A549 (cell line): ENCODE measurements around the gene KRT77. TPM values are rescaled to one million over a fixed set of nuclear protein-coding genes. Genes with fewer than 3 reads are reported as not detected.

Experiments
- ATAC-seq, 2 experiments: fragments of 200-7000 bp in 1 of 2; fragments of >200 bp in 1 of 2; cut with Nextera tagmentation in 1 of 2; cut with Tn5 transposase in 1 of 2; 3 replicates each; pipeline versions ENCODE4 v1.8.0 to v1.9.1; 2018 to 2020; ENCODE audit warnings: mild to moderate bottlenecking in 1 of 2, moderate library complexity in 1 of 2
- CTCF ChIA-PET: fragments of 300-600 bp; sonication (Branson Sonifier 250); formaldehyde crosslinking; extraction: SDS; loops from one replicate; lab custom pipeline; 2021; ENCODE audit warnings: antibody characterized with exemption, inconsistent platforms; lab: Yijun Ruan, JAX
- POLR2A ChIA-PET: fragments of 350-600 bp; formaldehyde crosslinking; extraction: SDS; loops from one replicate; lab custom pipeline; 2021; ENCODE audit warnings: antibody characterized with exemption, inconsistent platforms; lab: Yijun Ruan, JAX
- DNase-seq, 2 experiments: peaks; one replicate each; pipeline versions ENCODE4 v3.0.0 to v3.0.0-alpha.2; 2011 to 2016; ENCODE audit warnings: low read depth in 1 of 2, low spot score in 1 of 2
- FAIRE-seq: peaks from 2 replicates; lab custom pipeline; 2011; peaks lifted over from hg19 to GRCh38; lab: Jason Lieb, UNC
- H3K27ac ChIP-seq, 2 experiments: fragments of >200 bp; sonication (Bioruptor Twin); formaldehyde crosslinking; 3 replicates each; pipeline ENCODE4 v1.5.1; 2016 to 2017
- H3K4me1 ChIP-seq: fragments of >200 bp; sonication (Bioruptor Twin); formaldehyde crosslinking; 3 replicates; pipeline ENCODE4 v1.6.1; 2016
- H3K4me2 ChIP-seq: fragments of >200 bp; sonication (Bioruptor Twin); formaldehyde crosslinking; 3 replicates; pipeline ENCODE4 v1.6.1; 2016
- H3K4me3 ChIP-seq: fragments of >200 bp; sonication (Bioruptor Twin); formaldehyde crosslinking; 3 replicates; pipeline ENCODE4 v1.5.1; 2016
- H3K9me3 ChIP-seq: fragments of >200 bp; sonication (Bioruptor Twin); formaldehyde crosslinking; 3 replicates; pipeline ENCODE4 v1.6.1; 2016
- CBX2 ChIP-seq: fragments of 200-600 bp; sonication (generic); IDR thresholded peaks from 2 replicates; pipeline ENCODE4 v1.6.1; 2016; ENCODE audit warnings: low read depth, mild to moderate bottlenecking, borderline replicate concordance
- CBX8 ChIP-seq: fragments of 200-600 bp; sonication (generic); IDR thresholded peaks from 2 replicates; pipeline ENCODE4 v1.6.1; 2016
- CHD2 ChIP-seq: fragments of 150-350 bp; IDR thresholded peaks from 2 replicates; pipeline ENCODE4 v1.6.1; 2014; ENCODE audit warnings: low read length; ENCODE audit not compliant: partially characterized antibody
- E2F6 ChIP-seq: IDR thresholded peaks from 2 replicates; pipeline ENCODE4 v1.6.1; 2012; ENCODE audit warnings: low read depth, borderline replicate concordance
- FOXS1 ChIP-seq: fragments of 250-450 bp; sonication (Bioruptor Pico); IDR thresholded peaks from 2 replicates; pipeline ENCODE4 v1.5.0; 2020; ENCODE audit warnings: mild to moderate bottlenecking, moderate library complexity
- HMGXB4 ChIP-seq: fragments of 250-450 bp; sonication (Bioruptor Pico); IDR thresholded peaks from 2 replicates; pipeline ENCODE4 v1.5.0; 2021; ENCODE audit warnings: mild to moderate bottlenecking, moderate library complexity, borderline replicate concordance
- MAZ ChIP-seq: fragments of 150-350 bp; IDR thresholded peaks from 2 replicates; pipeline ENCODE4 v1.6.1; 2014; ENCODE audit warnings: antibody characterized with exemption, low read depth, low read length, borderline replicate concordance
- PHF8 ChIP-seq: fragments of 200-600 bp; sonication (generic); IDR thresholded peaks from 2 replicates; pipeline ENCODE4 v1.6.1; 2016; ENCODE audit warnings: low read depth, mild to moderate bottlenecking, antibody characterized with exemption, moderate library complexity, borderline replicate concordance
- RAD21 ChIP-seq, 2 experiments: fragments of >200 bp in 1 of 2; sonication (Bioruptor Twin) in 1 of 2; formaldehyde crosslinking in 1 of 2; IDR thresholded peaks in 1 of 2; conservative IDR thresholded peaks in 1 of 2; 2 replicates in 1 of 2; 3 replicates in 1 of 2; pipeline ENCODE4 v1.6.1; 2012 to 2018; ENCODE audit warnings: inconsistent platforms in 1 of 2
- RARB ChIP-seq: fragments of 250-450 bp; sonication (Bioruptor Pico); IDR thresholded peaks from 2 replicates; pipeline ENCODE4 v1.8.0; 2021; ENCODE audit warnings: mild to moderate bottlenecking, moderate library complexity
- REST ChIP-seq: fragments of 200-600 bp; sonication (generic); IDR thresholded peaks from 2 replicates; pipeline ENCODE4 v1.6.1; 2016; ENCODE audit warnings: antibody characterized with exemption, mild to moderate bottlenecking, moderate library complexity
- RFX5 ChIP-seq: fragments of 450-650 bp; IDR thresholded peaks from 2 replicates; pipeline ENCODE4 v1.7.1; 2014; ENCODE audit warnings: antibody characterized with exemption, mild to moderate bottlenecking, moderate library complexity
- SMC3 ChIP-seq: fragments of >200 bp; sonication (Bioruptor Twin); formaldehyde crosslinking; IDR thresholded peaks from 3 replicates; pipeline ENCODE4 v1.6.1; 2018; ENCODE audit warnings: inconsistent platforms
- USF2 ChIP-seq: fragments of 450-650 bp; IDR thresholded peaks from 2 replicates; pipeline ENCODE4 v1.6.1; 2014; ENCODE audit warnings: antibody characterized with exemption
- ZC3H11A ChIP-seq: fragments of 450-650 bp; IDR thresholded peaks from 2 replicates; pipeline ENCODE4 v1.6.1; 2014; ENCODE audit warnings: antibody characterized with exemption, mild to moderate bottlenecking
- ZFP36 ChIP-seq: fragments of 450-650 bp; IDR thresholded peaks from 2 replicates; pipeline ENCODE4 v1.6.1; 2014; ENCODE audit warnings: borderline replicate concordance; ENCODE audit not compliant: partially characterized antibody
- ZSCAN20 ChIP-seq: fragments of 250-450 bp; sonication (Bioruptor Pico); IDR thresholded peaks from 2 replicates; pipeline ENCODE4 v1.8.0; 2022; ENCODE audit warnings: mild to moderate bottlenecking, moderate library complexity
- WGBS: methylation state at CpG from one replicate; pipeline ENCODE4 v1.1.6; 2017; ENCODE audit errors: missing lambda C conversion rate; 5-methylcytosine and 5-hydroxymethylcytosine counted together
- polyA plus RNA-seq, 4 experiments: library from polyadenylated mRNA; depleted of rRNA in 3 of 4; stranded (reverse); fragments of >200 nt; fragmentation: RNase III in 1 of 4; extraction: RNeasy Plus Mini Kit Qiagen cat#74134 plus additional on column Dnase treatment in 1 of 4; gene quantifications; 2 replicates in 3 of 4; 3 replicates in 1 of 4; pipeline ENCODE4 v1.2.3, GENCODE V29; 2011 to 2017

The KRT77 gene
- polyA plus RNA-seq, 2 of the 4 experiments (the other 2 are of a cell fraction) = 0.03 TPM; not detected in 1

- H3K27ac ChIP-seq = no peak overlapping the region
- TF ChIP-seq RAD21 (conservative IDR thresholded peaks at IDR 0.05 in 1 of 2, IDR thresholded peaks at IDR 0.05 in 1 of 2) = peak in 1 of 2 experiments; percentile 22; a peak in 2 of 5 replicates
- TF ChIP-seq RARB (CRISPR knock-in tag) = no peak
- TF ChIP-seq, all 56 proteins: peak for 1
- DNase-seq (peak; percentile 23 to 38), FAIRE-seq (no peak), ATAC-seq (peak in 1 of 2 experiments; percentile 46; a peak in 3 of 6 replicates)
- Histone ChIP-seq H3K4me1 (peaks cover 13% of the 10 kb centered on the region; the same call in 2 of the 3 replicates), H3K9me3 (no peaks in the 10 kb centered on the region), H3K4me3 (no peak overlapping the region), H3K4me2 (no peak overlapping the region)
- ChIA-PET POLR2A (no interaction called here), CTCF (interaction anchor here (0.9 to 1.4 kb wide), 6 partner anchors 14 to 164 kb away, joined by 3 to 6 read pairs (median 3); no protein-coding TSS in a partner anchor)
- 92% methylated on average over 14 of the region's 14 CpGs for WGBS
Observed at GRCh38 chr12:52715416-52715815, 12.1 kb upstream of the KRT77 start.

- CTCF ChIA-PET = interaction anchor here (0.9 to 1.3 kb wide), 8 partner anchors 14 to 165 kb away, joined by 3 to 6 read pairs (median 3); no protein-coding TSS in a partner anchor
- POLR2A ChIA-PET = no interaction called here
- ATAC-seq (peak in 1 of 2 experiments; percentile 7; a peak in 2 of 6 replicates), FAIRE-seq (no peak)
- H3K4me1 ChIP-seq = peaks cover 8% of the 10 kb centered on the region; the same call in 1 of the 3 replicates
- TF ChIP-seq FOXS1 (CRISPR knock-in tag) (no peak), RFX5 (no peak), ZC3H11A (no peak), ZFP36 (no peak), CBX8 (no peak), USF2 (no peak), SMC3 (no peak), MAZ (no peak), CBX2 (no peak), ZSCAN20 (CRISPR knock-in tag) (no peak), HMGXB4 (CRISPR knock-in tag) (no peak), PHF8 (no peak), E2F6 (no peak), CHD2 (no peak), REST (no peak), RAD21 (conservative IDR thresholded peaks at IDR 0.05 in 1 of 2, IDR thresholded peaks at IDR 0.05 in 1 of 2) (no peak)
- TF ChIP-seq, all 56 proteins: peak for 0
- Histone ChIP-seq H3K27ac (peak overlapping the region in 1 of 2 experiments; percentile 93; a peak in 2 of 6 replicates), H3K4me2 (peak overlapping the region; percentile 91), H3K4me3 (no peak overlapping the region; the same call in 1 of the 3 replicates), H3K9me3 (no peaks in the 10 kb centered on the region)
- DNase-seq = no peak
- WGBS = 93% methylated on average over 4 of the region's 4 CpGs
Observed at GRCh38 chr12:52714887-52715281, 11.6 kb upstream of the KRT77 start.
